Ectodermal cell (in vitro differentiated cells): ENCODE results near the gene KCNK4.

Experiments used
- H3K27ac ChIP-seq: 2 replicates; pipeline ENCODE4 v1.7.0; 2013; ENCODE audit warnings: mild to moderate bottlenecking, low read depth, low read length; ENCODE audit not compliant: insufficient read depth, poor library complexity, severe bottlenecking
- H3K27me3 ChIP-seq: 2 replicates; pipeline ENCODE4 v1.7.0; 2013; ENCODE audit warnings: mild to moderate bottlenecking, low read length; ENCODE audit not compliant: insufficient read depth, control insufficient read depth, poor library complexity, severe bottlenecking
- H3K36me3 ChIP-seq: one replicate; pipeline ENCODE4 v1.7.0; 2013; ENCODE audit warnings: low read length; ENCODE audit not compliant: control insufficient read depth, insufficient read depth
- H3K4me1 ChIP-seq: one replicate; pipeline ENCODE4 v1.7.0; 2013; ENCODE audit warnings: low read length; ENCODE audit not compliant: control insufficient read depth, insufficient read depth
- H3K4me3 ChIP-seq: 2 replicates; pipeline ENCODE4 v1.7.0; 2013; ENCODE audit warnings: low read depth, low read length, control low read depth; ENCODE audit not compliant: insufficient read depth
- H3K9me3 ChIP-seq: 2 replicates; pipeline ENCODE4 v1.7.0; 2013; ENCODE audit warnings: mild to moderate bottlenecking, low read length, moderate library complexity; ENCODE audit not compliant: control insufficient read depth
- WGBS, 2 experiments: methylation state at CpG; one replicate each; pipeline ENCODE4 v1.1.7; 2013; ENCODE audit warnings: missing lambda C conversion rate in 2 of 2; 5-methylcytosine and 5-hydroxymethylcytosine counted together

Gene KCNK4

DNA sequence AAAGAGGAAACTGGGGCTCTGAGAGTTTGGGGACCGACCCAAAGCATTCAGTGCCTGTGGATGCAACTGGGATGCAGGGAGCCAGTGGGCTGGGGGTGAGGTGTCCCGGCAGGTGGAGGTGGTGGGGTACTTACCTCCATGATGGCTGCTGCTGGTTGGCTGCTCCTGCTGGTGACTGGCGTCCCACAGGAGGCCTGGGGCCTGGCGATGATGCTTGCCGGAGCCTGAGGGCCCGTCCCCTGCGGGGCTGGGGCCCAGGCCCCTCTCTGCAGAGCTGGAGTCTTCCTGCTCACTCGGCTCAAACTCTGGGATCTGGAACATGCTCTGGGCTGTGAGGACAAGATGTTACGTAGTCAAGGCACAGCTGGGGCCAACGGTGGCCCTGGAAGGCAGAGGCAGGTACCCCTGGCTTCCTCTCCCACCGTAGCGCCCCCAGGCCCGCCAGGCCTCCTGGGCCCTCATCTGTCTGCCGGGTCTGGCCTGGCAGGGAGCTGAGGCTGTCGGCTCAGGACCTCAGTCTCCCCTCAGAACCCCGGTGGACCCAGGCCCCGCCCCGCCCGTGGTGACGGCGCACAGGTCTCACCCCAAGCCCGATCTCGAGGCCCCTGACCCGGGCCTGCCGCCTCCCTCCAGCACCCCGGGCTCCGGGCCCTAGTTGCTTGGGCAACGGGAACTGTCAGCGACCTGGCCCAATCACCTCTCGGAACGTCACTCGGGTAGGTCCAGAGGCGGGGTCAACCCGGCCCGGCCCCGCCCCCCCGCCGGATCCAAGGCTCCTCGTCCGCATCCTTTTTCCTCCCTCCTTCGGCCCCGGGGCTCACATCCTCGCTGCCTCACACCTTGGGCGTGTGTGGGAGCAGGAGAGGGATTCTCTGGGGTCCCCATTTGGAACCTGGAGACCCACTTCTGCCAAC is 6.8 kb upstream of the KCNK4 start, which contains the start of gene BAD:
Gene BAD (minus strand): TSS at position 618 of the 914 bp plus-strand sequence. CDS start 297 bp downstream, at position 321.
- H3K27ac ChIP-seq = peak within 1 kb of the TSS; percentile 80
- peaks cover 4% of the 10 kb centered on the region for H3K27me3 ChIP-seq
- no peaks in the 10 kb centered on the region for H3K9me3 ChIP-seq
- H3K4me1 ChIP-seq = peaks cover 4% of the 10 kb centered on the region
- WGBS, 2 experiments = 11 to 12% methylated on average over 44 of the region's 44 CpGs
- peak within 1 kb of the TSS; percentile 86 for H3K4me3 ChIP-seq
- H3K36me3 ChIP-seq = no peaks in the 10 kb centered on the region

DNA sequence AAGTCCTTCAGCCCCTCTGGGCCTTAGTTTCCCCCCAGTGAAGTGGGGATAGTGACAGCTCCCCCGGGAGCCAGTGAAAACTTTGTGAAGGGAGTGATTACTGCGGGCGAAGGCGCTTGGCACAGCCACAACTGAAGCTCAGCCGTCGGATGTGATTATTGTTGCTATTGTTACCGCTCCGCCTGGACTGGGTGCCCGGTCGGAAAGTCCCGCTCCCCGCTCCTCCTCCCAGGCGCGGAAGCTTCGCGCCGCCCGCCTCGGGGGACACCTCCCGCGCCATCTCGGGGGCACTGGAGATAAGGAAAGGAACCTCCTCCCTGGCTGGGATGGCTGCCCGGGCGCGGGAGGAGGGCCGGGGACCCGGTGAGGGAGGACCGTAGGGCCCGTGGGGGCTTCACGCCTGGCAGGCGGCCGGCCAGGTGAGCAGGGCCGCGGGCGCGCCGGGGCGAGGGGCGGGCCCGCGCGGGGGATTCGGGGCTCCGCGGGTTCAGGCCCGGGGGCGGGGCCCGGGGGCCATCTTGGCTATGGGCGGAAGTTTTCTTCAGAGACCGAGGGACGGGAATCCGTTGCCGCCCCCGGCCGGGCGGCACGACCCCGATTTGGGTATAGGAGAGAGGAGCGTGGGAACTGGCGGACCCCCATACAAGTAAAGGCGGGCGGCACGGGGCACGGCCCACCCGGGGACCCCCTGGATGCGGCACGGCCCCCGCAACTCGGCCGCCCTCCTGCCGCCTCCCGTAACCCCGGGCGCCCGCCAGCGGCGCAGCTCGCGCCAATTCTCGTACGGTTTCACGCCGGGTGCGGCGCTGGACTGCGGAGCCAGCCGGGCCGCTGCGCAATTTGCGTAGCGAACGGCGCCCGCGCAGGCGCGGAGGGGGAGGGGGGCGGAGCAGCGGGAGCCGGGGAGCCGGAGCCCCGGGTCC is 5.9 kb upstream of the KCNK4 start, which contains the start of gene GPR137:
Gene GPR137 (plus strand): TSS at position 887 of the 923 bp plus-strand sequence. CDS start 677 bp downstream, outside the sequence.
- Histone ChIP-seq H3K4me1 (peaks cover 4% of the 10 kb centered on the region), H3K27ac (peak within 1 kb of the TSS; percentile 80), H3K27me3 (peaks cover 13% of the 10 kb centered on the region), H3K4me3 (peak within 1 kb of the TSS; percentile 86), H3K36me3 (no peaks in the 10 kb centered on the region), H3K9me3 (no peaks in the 10 kb centered on the region)
- WGBS, 2 experiments = 0 to 1% methylated on average over 102 of the region's 102 CpGs

DNA sequence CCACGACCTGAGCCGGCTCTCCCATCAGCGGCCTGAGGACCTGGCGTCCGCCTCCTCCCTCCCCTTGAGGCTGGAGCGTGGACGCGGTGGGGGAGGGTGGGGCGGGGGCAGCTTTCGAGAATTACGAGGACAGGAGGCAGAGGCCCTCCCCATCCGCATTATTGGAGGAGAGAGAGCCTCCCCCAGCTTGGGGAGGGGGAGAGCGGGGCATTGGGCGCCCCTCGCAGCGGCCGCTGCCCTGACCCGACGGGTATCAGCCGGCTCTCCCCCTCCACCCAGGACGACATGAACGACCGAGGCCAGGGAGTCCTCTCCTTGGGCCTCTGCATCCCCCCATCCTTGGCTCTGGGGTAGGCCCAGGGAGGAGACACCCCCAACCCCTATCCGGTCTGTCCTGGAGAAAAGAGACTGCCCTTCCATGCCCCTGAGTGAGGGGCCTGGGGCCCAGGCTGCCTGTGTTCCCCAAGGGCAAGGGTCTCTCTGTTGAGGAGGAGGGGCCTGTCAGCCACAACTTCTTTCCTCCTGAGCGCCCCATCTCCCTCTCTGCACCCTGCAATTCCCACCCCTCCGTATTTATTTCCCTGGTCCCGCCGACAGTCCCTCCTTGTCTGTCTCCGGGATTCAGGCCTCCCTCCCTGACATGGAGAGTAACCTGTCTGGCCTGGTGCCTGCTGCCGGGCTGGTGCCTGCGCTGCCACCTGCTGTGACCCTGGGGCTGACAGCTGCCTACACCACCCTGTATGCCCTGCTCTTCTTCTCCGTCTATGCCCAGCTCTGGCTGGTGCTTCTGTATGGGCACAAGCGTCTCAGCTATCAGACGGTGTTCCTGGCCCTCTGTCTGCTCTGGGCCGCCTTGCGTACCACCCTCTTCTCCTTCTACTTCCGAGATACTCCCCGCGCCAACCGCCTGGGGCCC is 5.0 kb upstream of the KCNK4 start:
- WGBS, 2 experiments = 29 to 31% methylated on average over 39 to 40 of the region's 40 CpGs
- no peaks in the 10 kb centered on the region for H3K36me3 ChIP-seq

DNA sequence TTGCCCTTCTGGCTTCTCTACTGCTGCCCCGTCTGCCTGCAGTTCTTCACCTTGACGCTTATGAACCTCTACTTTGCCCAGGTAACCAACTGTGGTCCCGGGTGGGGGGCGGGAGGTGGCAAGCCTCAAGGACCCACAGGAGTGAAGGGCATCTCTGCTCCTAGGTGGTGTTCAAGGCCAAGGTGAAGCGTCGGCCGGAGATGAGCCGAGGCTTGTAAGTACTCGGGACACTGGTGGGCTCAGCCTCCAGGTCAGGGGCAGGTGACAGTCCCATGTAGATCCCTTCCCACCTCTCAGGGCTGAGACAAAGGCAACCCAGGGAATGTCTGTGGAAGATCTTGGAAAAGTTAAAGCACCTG is 4.3 kb upstream of the KCNK4 start:
- Histone ChIP-seq H3K4me3 (no peak overlapping the region), H3K36me3 (no peaks in the 10 kb centered on the region), H3K27me3 (peaks cover 29% of the 10 kb centered on the region), H3K4me1 (peaks cover 8% of the 10 kb centered on the region), H3K27ac (no peak overlapping the region), H3K9me3 (no peaks in the 10 kb centered on the region)
- 91 to 95% methylated on average over 9 of the region's 9 CpGs for WGBS, 2 experiments

More for the DNA sequence above, 5.0 kb upstream of the KCNK4 start:
- Histone ChIP-seq H3K9me3 (no peaks in the 10 kb centered on the region), H3K4me1 (peaks cover 5% of the 10 kb centered on the region), H3K27ac (no peak overlapping the region), H3K4me3 (peak overlapping the region; percentile 86), H3K27me3 (peaks cover 23% of the 10 kb centered on the region)

DNA sequence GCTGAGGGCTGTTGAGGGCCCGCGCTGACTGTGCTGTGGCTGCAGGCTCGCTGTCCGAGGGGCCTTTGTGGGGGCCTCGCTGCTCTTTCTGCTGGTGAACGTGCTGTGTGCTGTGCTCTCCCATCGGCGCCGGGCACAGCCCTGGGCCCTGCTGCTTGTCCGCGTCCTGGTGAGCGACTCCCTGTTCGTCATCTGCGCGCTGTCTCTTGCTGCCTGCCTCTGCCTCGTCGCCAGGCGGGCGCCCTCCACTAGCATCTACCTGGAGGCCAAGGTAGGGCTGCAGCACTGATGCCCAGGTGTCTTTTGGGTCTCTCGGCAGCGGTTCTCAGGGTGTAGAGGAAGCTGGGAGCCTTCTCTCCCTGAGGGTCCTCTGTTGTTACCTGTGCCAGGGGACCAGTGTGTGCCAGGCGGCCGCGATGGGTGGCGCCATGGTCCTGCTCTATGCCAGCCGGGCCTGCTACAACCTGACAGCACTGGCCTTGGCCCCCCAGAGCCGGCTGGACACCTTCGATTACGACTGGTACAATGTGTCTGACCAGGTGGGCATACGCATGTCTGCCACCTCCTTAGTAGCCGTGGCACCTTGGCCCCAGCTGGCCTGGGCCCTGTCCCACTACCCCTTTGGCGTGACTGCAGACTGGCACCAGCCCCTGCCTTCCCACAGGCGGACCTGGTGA is 3.3 kb upstream of the KCNK4 start:
- peaks cover 17% of the 10 kb centered on the region for H3K4me1 ChIP-seq
- H3K4me3 ChIP-seq = no peak overlapping the region
- no peaks in the 10 kb centered on the region for H3K9me3 ChIP-seq
- H3K27ac ChIP-seq = no peak overlapping the region
- no peaks in the 10 kb centered on the region for H3K36me3 ChIP-seq
- peaks cover 39% of the 10 kb centered on the region for H3K27me3 ChIP-seq
- WGBS, 2 experiments = 93% methylated on average over 33 of the region's 33 CpGs

DNA sequence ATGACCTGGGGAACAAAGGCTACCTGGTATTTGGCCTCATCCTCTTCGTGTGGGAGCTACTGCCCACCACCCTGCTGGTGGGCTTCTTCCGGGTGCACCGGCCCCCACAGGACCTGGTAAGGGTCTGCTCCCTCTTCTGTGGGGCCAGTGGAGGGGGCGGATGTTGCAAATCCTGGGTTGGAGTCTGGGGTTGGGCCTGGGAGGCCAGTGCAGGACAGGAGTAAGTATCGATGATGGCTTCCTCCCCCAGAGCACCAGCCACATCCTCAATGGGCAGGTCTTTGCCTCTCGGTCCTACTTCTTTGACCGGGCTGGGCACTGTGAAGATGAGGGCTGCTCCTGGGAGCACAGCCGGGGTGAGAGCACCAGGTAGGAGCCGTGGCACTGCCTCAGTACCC is 2.8 kb upstream of the KCNK4 start:
- no peak overlapping the region for H3K27ac ChIP-seq
- peaks cover 17% of the 10 kb centered on the region for H3K4me1 ChIP-seq
- peaks cover 45% of the 10 kb centered on the region for H3K27me3 ChIP-seq
- no peaks in the 10 kb centered on the region for H3K9me3 ChIP-seq
- H3K4me3 ChIP-seq = no peak overlapping the region
- H3K36me3 ChIP-seq = no peaks in the 10 kb centered on the region
- 89% methylated on average over 9 of the region's 9 CpGs for WGBS, 2 experiments

DNA sequence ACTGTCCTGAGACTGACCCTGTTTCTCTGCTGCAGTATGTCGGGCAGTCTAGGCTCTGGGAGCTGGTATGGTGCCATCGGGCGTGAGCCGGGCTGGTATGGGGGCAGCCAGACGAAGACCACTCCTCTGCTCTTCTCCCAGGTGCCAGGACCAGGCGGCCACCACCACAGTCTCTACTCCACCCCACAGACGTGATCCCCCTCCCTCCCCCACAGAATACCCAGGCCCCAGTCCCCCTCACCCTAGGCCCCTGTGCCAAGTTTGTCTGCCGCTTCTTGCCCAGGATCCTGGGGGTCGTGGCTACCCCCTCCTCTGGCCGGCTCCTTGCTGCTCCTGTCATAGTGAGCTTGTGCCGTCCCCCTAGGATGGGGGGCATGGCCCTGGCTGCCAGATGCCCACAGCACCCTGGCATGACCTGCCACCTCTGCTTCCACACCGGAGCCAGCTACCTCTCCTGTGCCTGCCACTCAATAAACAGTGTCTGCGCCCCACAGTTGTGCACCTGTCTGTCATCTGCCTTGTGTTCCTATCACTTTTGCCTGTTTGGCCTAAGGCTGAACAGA is 2.0 kb upstream of the KCNK4 start:
- Histone ChIP-seq H3K4me3 (no peak overlapping the region), H3K27me3 (peaks cover 52% of the 10 kb centered on the region), H3K27ac (no peak overlapping the region), H3K36me3 (no peaks in the 10 kb centered on the region), H3K9me3 (no peaks in the 10 kb centered on the region), H3K4me1 (peaks cover 14% of the 10 kb centered on the region)
- 91 to 92% methylated on average over 13 of the region's 13 CpGs for WGBS, 2 experiments

DNA sequence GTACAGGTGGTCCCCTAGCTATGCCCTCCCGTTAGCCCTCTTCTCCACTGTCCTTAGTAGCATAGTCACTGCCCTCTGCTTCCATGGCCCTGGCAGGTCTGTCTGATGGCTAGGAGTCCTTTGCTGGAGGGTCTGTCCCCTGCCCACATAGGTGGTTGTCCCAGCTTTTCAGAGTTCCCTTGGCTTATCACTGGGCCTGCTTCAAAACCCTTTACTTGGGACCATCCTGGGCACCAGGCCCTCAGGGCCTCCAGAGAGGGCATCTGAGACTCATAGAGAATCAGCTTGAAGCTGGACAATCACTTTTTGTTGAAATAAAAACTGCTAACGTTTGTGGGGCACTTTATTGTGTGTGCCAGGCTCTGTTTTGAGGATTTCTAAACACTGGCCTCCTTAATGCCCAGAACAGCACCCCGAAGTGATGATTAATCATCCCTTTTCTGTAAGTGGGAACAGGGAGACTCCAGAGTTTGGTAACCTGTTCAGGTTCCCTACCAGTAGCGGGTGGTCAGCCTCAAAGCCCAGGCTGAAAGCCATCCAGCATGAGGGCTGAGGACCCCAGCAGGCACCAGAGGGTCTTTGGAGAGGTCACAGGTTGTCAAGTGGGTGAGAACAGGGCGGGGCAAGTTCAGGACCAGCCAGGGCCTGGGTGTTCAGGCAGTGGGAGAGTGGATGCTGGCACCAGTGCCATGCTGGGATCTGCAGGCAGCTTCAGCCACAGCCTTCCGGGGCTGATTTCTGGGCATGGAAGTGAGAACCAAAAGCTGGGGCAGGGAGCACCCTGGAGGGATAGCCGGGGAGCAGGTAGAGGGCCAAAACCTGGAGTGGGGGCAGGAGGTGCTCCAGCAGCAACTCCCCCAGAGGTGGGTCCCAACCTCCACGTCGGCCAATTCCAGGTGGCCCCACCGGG is 495 bp upstream of the KCNK4 start:
- Histone ChIP-seq H3K9me3 (no peaks in the 10 kb centered on the region), H3K27ac (no peak overlapping the region), H3K27me3 (peaks cover 67% of the 10 kb centered on the region), H3K4me1 (peaks cover 13% of the 10 kb centered on the region), H3K36me3 (no peaks in the 10 kb centered on the region), H3K4me3 (no peak overlapping the region)
- 48 to 54% methylated on average over 10 of the region's 10 CpGs for WGBS, 2 experiments
